HG02571 (cell line): ENCODE data around the gene CDH1.

Experiments used
- ATAC-seq: cut with Tn5 transposase; IDR thresholded peaks from one replicate; pipeline ENCODE4 v1.9.1; 2021; ENCODE audit warnings: mild to moderate bottlenecking, moderate library complexity; ENCODE audit not compliant: unreplicated experiment

CDH1 gene

DNA sequence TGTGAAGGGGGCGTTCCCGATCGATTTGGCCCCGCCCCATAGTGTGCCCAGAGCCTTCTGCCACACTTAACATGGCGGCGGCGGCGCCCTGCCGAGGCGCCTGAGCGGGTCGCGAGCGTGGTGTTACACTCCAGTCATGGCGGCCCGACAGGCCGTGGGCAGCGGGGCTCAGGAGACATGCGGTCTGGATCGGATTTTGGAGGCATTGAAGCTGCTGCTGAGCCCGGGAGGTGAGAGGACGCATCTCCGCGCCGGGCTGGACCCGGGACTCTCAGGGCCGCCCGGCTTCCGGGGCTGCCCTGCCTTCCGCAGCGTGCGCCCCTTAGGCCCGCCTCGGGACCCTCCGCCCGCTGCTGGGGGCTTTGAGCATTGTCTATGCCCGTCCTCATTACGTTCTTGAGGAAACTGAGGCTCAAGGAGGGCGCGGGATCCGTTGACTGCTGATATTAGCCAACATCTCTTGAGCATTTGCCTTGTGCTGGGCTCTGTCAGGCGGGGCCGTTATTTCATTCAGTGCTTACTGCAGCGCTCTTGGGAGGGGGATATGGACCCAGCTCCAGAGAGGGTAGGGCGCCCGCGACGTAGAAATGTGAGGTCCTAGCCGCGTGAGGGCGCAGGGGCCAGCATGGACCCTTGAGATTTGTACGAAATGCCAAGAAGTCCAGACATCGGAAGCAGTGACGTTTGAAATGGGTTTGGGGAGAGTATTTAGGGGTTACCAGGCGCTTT, 106.6 kb downstream of the CDH1 start, which contains the start of gene TANGO6:
TANGO6 (plus strand) TSS at position 50 of the 729 bp plus-strand sequence; CDS start at position 137, 87 bp downstream.
- ATAC-seq, result peak; percentile 83

DNA sequence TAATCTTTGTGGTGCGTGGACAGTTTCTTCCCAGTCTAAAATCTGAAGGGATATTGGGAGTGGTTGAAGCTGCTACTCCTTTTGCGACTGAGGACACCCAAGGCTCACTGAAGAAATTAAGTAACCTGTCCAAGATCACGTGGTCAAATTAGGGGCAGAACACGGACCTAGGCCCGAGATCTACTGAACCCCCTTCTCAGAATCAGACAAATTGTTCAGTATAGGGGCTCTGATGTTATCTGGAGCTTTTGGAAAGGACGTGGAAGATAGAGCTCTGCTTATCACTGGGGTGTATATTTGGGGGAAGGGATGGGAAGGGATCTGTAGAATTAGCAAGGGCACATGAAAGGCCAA, 107.1 kb downstream of the CDH1 start:
- no peak for ATAC-seq

DNA sequence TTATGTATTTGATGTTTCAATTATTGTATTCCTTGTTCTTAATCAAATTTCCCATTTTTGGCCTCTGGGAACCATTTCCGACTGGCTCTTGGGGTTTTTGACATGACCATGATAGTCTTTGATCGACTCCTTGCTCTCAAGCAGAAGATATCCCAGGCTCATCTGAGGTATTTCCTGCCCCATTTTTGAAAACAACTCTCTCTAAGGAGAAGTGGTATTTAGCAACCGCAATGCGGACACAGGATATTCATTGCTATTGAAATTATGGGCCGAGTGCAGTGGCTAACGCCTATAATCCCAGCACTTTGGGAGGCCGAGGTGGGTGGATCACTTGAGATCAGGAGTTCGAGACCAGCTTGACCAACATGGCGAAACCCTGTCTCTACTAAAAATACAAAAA, 111.7 kb downstream of the CDH1 start:
- no peak for ATAC-seq

DNA sequence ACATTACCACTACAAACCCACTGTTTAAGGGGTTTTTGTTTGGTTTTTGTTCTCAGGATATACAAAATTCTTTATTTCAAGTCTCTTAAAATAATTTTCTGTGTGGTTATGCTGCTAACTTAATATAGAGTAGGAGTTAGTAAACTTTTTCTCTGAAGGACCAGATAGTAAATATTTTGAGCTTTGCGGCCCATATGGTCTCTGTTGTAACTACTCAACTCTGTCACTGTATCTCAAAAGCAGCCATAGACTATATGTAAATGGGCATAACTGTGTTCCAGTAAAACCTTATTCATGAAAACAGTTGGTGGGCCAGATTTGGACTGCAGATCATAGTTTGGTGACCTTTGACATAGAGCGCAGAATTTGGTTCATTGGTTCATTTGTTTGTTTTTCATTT, 113.4 kb downstream of the CDH1 start:
- ATAC-seq, result no peak

DNA sequence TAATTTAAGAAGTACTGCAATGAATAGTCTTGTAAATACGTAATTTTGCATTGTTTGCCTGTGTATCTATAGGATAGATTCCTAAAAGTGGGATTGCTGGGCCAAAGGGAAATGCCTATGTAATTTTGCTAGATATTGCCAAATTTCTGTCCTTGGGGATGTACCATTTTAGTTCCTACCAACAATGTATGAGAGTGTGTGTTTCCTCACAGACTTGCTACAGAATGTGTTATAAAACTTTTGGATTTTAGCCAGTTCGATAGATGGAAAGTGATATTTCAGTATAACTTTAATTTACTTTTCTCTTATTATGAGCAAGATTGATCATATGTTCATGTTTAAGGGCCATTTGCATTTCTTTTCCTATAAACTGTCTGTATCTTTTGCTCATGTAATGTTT, 114.5 kb downstream of the CDH1 start:
- ATAC-seq, result no peak

DNA sequence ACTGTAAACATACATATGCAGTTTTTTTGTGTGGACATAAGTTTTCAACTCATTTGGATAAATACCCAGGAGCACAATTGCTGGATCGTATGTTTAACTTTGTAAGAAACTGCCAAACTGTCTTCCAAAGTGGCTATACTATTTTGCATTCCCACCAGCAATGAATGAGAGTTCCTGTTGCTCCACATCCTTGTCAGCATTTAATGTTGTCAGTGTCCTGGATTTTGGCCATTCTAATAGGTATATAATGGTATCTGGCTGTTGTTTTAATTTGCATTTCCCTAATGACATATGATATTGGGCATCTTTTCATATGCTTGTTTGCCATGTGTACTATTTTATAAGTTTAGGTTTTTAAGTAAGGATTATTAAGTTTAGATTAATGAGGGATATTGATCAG, 120.4 kb downstream of the CDH1 start:
- no peak for ATAC-seq

DNA sequence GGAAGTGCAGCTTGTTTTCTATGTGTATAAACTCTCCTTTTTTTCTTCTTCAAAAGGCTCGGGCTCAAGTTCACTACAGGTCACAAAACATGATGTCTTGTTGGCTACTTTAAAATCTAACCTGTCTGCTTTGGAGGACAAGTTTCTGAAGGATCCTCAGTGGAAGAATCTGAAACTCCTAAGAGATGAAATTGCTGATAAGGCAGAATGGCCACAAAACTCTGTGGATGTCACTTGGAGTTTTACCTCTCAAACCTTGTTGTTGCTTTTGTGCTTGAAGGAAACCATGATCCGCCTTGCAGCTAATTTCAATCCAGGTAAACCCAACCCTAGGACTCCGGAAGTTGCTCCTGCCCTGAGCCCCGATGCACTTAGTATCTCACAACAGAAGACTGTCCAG, 122.7 kb downstream of the CDH1 start:
- ATAC-seq, result no peak

DNA sequence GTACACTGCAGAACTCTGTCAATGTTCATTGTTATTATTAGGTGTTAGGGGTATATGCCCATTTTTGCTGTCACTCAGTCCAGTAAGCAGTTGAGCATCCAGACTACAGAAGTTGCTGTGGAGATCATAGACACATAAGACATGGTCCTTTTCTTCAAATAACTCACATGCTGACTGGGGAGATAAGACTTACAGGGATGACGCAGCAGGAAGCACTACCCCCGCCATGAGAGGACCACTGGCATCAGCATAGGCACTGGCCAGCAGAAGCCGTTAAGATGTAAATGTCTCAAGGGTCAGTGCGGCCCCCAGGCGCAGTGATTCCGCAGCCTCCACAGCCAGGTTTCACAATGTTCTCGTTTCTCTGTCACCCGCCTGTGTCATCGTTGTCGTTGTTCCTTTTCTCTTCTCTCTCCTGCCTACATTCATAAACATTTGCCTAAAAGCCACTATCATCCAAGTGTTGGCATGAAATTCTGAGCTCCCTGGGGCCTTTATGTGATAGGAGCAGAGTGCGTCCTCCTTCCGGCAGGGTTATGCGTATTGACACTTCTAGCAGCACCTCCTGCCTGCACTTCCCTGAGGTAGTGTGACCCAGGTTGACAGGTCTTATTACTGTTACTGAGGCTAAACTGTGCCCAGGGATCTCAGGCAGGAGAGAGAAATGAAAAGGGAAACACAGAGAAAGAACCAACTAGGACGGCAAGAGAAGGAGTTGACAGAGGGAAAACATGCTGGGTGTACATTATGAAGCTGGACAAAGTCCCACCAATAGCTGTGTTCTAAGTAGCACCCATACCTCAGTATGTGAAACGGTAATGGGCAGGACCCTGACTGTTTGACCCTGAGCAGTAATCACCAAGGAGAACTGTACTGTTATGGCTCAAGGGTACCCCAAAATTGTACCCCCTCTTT, 124.1 kb downstream of the CDH1 start:
- no peak for ATAC-seq

DNA sequence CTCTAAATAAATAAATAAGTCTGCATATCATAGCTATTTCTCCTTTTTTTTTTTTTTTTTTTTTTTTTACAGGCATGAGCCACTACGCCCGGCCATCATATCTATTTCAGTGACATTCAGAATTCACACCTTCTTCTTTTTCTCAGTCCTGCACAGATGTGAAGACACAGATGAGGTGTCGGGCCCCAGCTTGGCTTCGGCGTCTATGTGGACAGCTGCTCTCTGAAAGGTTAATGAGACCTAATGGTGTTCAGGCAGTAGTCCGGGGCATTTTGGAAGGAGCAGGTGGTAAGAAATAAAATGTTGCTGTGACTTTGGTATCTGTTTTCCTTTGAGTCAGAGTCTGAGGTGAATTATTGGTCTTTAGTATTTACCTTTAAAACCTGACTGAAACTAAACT, 129.8 kb downstream of the CDH1 start:
- ATAC-seq, result no peak

DNA sequence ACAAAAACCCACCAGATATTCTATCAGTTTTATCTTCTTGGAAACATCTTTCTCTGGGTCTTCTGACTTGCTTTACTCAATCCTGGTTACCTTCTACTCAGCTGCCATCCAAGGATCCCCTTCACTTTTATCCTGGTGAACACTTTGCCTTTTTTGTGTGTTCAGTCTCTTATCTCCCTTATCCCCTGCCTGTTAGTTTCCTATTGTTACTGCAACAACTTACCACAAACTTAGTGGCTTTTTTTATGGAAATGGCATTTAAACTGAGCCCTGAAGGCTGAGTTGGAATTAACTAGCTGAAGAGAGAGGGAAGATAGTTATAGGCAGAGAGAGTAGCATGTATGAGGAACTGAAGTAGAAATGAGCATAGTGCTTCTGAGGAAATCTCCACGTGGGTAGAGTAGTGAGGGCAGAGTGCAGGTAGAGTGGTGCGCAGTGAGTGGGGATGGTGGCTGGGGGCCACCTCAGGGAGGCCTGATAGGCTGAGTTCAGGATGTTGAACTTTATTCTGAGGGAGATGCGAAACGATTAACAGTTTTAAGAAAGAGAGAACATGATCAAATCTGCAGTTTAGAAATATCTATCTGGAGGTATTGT, 132.5 kb downstream of the CDH1 start:
- no peak for ATAC-seq

DNA sequence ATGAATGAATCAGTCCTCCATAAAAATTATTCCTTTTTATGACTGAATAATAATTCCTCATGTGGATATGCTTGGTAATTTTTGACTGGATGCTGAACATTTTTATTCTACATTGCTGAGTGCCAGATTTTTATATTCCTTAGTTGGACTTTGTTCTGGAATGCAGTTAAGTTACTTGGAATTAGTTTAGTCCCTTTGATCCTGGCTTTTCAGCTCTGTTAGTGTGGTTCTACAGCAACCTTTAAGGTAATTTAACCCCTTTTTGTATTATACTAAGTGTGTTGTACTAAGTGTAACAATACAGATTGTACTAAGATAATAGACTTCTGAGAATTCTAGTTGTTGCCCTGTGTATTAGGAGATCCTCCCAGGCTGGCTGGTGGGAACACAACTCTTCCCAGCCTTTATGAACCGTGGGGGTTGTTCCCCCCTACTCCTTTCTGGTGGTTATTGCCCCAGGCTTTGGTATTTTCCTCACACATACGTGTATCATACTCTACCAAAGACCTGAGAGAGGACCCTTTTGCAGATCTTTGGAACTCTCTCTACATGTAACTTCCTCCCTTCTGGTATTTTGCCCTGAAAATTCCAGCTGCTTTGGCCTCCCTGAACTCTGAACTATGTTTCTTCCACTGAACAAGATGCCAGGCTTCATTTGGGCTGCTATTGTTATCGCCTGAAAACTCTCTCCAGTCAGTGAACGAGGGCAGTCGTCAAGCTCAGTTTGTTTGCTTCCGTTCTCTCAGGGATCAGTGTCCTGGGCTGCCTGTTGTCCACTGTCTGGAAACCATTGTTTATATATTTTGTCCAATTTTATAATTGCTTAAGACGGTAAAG, 136.8 kb downstream of the CDH1 start:
- ATAC-seq, result no peak

DNA sequence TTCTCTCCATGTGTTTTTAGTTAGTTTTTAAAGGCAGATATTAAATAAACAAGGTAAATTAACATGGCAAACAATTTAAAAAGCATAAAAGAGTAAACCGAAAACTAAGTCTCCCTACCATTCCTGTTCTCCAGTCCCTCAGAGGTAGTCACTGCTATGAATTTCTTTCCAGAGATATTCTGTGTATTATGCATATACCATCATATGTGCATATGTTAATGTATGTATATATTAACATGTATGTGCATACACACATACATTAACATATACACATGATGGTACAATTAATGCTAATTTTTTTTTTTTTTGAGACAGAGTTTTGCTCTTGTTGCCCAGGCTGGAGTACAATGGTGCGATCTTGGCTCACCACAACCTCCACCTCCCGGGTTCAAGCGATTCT, 138.8 kb downstream of the CDH1 start:
- ATAC-seq, result no peak

DNA sequence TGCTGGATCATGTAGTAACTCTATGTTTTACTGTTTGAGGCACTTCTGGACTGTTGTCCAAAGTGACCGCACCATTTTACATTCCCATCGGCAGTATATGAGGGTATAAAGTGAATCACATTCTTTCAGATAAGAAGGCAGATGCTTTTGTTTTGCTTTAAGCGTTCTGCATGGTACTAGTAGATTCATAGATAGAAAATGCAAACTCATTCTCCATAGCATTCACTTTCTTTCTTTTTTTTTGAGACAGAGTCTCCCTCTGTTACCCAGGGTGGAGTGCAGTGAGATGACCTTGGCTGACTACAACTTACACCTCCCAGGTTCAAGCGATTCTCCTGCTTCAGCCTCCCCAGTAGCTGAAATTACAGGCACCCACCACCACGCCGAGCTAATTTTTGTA, 146.6 kb downstream of the CDH1 start:
- ATAC-seq, result no peak

DNA sequence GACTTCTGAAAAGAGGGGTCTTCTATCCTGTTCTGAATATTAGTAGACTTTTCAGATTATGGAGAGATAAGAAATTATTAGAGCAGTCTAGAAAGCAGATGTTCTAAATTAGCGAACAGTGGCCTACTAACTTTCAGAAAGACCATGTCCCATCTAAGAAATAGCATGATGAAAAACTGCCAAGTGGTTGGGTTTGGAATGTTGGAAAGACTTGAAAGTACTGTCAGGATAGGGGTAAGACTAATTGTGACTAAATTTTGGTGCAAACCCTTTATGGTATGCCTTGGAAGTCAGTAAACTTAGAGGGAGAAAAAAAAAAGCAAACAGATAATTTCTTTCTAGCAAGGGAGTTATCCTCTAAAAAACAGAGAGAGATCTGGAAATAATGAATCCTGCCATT, 147.3 kb downstream of the CDH1 start:
- ATAC-seq, result no peak
